ENCODE results near the gene COMMD2. TPM values are rescaled to one million over a fixed set of nuclear protein-coding genes. Genes with fewer than 3 reads are reported as not detected.

COMMD2 gene
- total and polyA plus RNA-seq, 2 of the 4 experiments (the other 2 are of a cell fraction) = 23.6 to 46.1 TPM

- Histone ChIP-seq H3K36me3 (ENCODE audit: control insufficient read depth, insufficient read depth, low read length) (no peaks in the 10 kb centered on the region), H2BK15ac (ENCODE audit: low read depth, low read length) (no peak overlapping the region), H3K27ac (ENCODE audit: insufficient read depth, low read length) (no peak overlapping the region), H3K9me1 (ENCODE audit: insufficient read depth, low read length) (no peaks in the 10 kb centered on the region), H3K4ac (ENCODE audit: low read depth, low read length) (no peak overlapping the region), H3K56ac (ENCODE audit: extremely low read depth, insufficient read depth, low read length) (no peak overlapping the region), H3K4me3 (ENCODE audit: insufficient read depth, low read depth, low read length) (no peak overlapping the region), H3K79me1 (ENCODE audit: low read depth in 1 of 2, low read length in 2 of 2) (no peaks in the 10 kb centered on the region), H2AFZ (replicated peaks; ENCODE audit: low read length, poor library complexity) (no peak overlapping the region), H4K91ac (ENCODE audit: insufficient read depth, low read depth, low read length) (no peak overlapping the region), H3K18ac (ENCODE audit: low read depth, low read length) (no peak overlapping the region), H3K9ac (ENCODE audit: low read depth, low read length) (no peak overlapping the region), H3K27me3 (ENCODE audit: control insufficient read depth, insufficient read depth, low read length) (no peaks in the 10 kb centered on the region), H2BK120ac (ENCODE audit: low read depth, low read length) (no peak overlapping the region), H2AK9ac (replicated peaks; ENCODE audit: low read depth, low read length, poor library complexity) (no peak overlapping the region), H4K20me1 (ENCODE audit: insufficient read depth, low read length) (no peaks in the 10 kb centered on the region), H2BK20ac (ENCODE audit: low read depth, low read length) (no peak overlapping the region), H3K23ac (ENCODE audit: low read depth, low read length) (no peak overlapping the region), H4K8ac (ENCODE audit: low read depth in 2 of 2, low read length in 2 of 2) (no peak overlapping the region), H3K14ac (replicated peaks; ENCODE audit: low read depth, low read length) (no peak overlapping the region), H3K4me1 (ENCODE audit: control insufficient read depth, insufficient read depth, low read length) (no peaks in the 10 kb centered on the region), H3K4me2 (ENCODE audit: low read depth, low read length) (no peak overlapping the region), H4K5ac (ENCODE audit: low read depth, low read length) (no peak overlapping the region), H3K9me3 (ENCODE audit: control insufficient read depth, insufficient read depth, low read length) (no peaks in the 10 kb centered on the region), H2AK5ac (ENCODE audit: low read depth, low read length) (no peak overlapping the region), H2BK5ac (ENCODE audit: low read depth, low read length, poor library complexity, severe bottlenecking) (no peak overlapping the region)
- in situ Hi-C loops (cut with MboI; ENCODE audit: low sequenced_read_pairs) = no loop called here
- no peak for ATAC-seq (ENCODE audit: low read depth)
- ChIA-PET CTCF (no interaction called here), POLR2A (ENCODE audit: unreplicated experiment) (no interaction called here)
- dilution Hi-C loops (cut with HindIII; ENCODE audit: low sequenced_read_pairs, unreplicated experiment) = no loop called here
- no TSS peak for BruUV-seq (replicated peaks)
- intact Hi-C loops (cut with micrococcal nuclease) = no loop called here
- TF ChIP-seq MAFK (IDR thresholded peaks at IDR 0.05; ENCODE audit: low read depth, low read length) = no peak
- no peak for TF ChIP-seq CEBPB (IDR thresholded peaks at IDR 0.05; ENCODE audit: low read depth, low read length)
- no peak for TF ChIP-seq CHD1 (IDR thresholded peaks at IDR 0.05; ENCODE audit: low read depth, low read length)
- TF ChIP-seq USF2 (IDR thresholded peaks at IDR 0.05; ENCODE audit: low read depth, low read length) = no peak
- DNase-seq = no peak
- no CpG with 5 or more reads among the region's 8 CpGs for WGBS, 2 experiments (ENCODE audit: extremely low coverage in 2 of 2, insufficient read length in 1 of 2)
Observed at GRCh38 chr3:149800693-149801092, 48.4 kb upstream of the COMMD2 start.

Data from IMR-90 (cell line).